Stimulated activated CD4-positive, alpha-beta T cell treated with anti-CD3 and anti-CD28 coated beads, Interleukin-12 subunit alpha, Interleukin-12 subunit beta, amount 100 ng/mL, for 4 hours (primary cell): ENCODE measurements around the gene LENG8.
"Not testable (repeated sequence)": the region's sequence is repeated elsewhere in the genome, so short reads cannot be mapped to it uniquely, and the experiment has no call there.

Experiments used
- DNase-seq: peaks from one replicate; pipeline ENCODE4 v3.0.0-alpha.2; 2020

Gene LENG8

GRCh38 chr19:54489341-54489740 is 40.3 kb downstream of the LENG8 start:
- DNase-seq = no peak

GRCh38 chr19:54489766-54490165 is 40.8 kb downstream of the LENG8 start:
- DNase-seq = no peak

- DNase-seq = no peak
These were observed 43.6 kb downstream of the LENG8 start for GRCh38 chr19:54492568-54492967.

- DNase-seq = not testable (repeated sequence)
These were observed 44.1 kb downstream of the LENG8 start for GRCh38 chr19:54493056-54493455.

- no peak for DNase-seq
These were observed 45.1 kb downstream of the LENG8 start for GRCh38 chr19:54493967-54494585.

GRCh38 chr19:54495284-54495683 is 46.3 kb downstream of the LENG8 start:
- not testable (repeated sequence) for DNase-seq

- not testable (repeated sequence) for DNase-seq
These were observed 48.9 kb downstream of the LENG8 start for GRCh38 chr19:54497747-54498450.

GRCh38 chr19:54498451-54498772 is 49.4 kb downstream of the LENG8 start:
- DNase-seq = not testable (repeated sequence)

GRCh38 chr19:54502518-54503048 is 53.6 kb downstream of the LENG8 start, which contains the start of gene LAIR2:
LAIR2 (plus strand) TSS chr19:54502831; CDS start chr19:54502919, 88 bp downstream.
- no peak for DNase-seq

GRCh38 chr19:54505542-54505941 is 56.5 kb downstream of the LENG8 start:
- DNase-seq = not testable (repeated sequence)

GRCh38 chr19:54506079-54506478 is 57.1 kb downstream of the LENG8 start:
- no peak for DNase-seq

- DNase-seq = not testable (repeated sequence)
These were observed 58.2 kb downstream of the LENG8 start for GRCh38 chr19:54507038-54507717.

GRCh38 chr19:54507824-54508223 is 58.8 kb downstream of the LENG8 start:
- no peak for DNase-seq

- not testable (repeated sequence) for DNase-seq
These were observed 59.5 kb downstream of the LENG8 start for GRCh38 chr19:54508487-54508886.

GRCh38 chr19:54509200-54509940 is 60.4 kb downstream of the LENG8 start:
- DNase-seq = not testable (repeated sequence)
